ENCODE measurements around the gene BRIX1.

DNA sequence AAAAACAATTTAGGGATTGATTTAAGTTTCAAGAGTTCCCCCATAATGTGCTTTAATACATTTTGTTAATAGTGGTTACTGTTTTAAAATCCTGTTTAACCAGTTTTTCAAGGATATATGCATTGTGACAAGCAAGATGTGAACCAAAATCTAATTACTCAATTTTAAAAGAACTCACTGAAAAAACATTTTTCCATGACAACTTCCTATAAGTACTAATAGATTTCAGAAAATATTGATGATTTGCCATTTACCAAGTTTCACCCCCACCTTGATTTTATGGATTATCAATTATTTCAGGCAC is 8.9 kb downstream of the BRIX1 start:
- TF ChIP-seq CTCF (IDR thresholded peaks at IDR 0.05; ENCODE audit: insufficient read depth, low read length, poor library complexity, severe bottlenecking) (no peak), EZH2phosphoT487 (conservative IDR thresholded peaks at IDR 0.05; ENCODE audit: low read length) (no peak)

All from SU-DHL-6 (cell line).